Stimulated activated CD8-positive, alpha-beta memory T cell treated with anti-CD3 and anti-CD28 coated beads, Interleukin-15, amount 100 ng/mL, for 4 hours (primary cell): ENCODE results near the gene ZNF620.
A peak's percentile ranks its signal among the peaks of the same experiment; 100 is the strongest.
"Not testable (repeated sequence)": the region's sequence is repeated elsewhere in the genome, so short reads cannot be mapped to it uniquely, and the experiment has no call there.

Experiments
- DNase-seq, 2 donors: peaks; one replicate each; pipeline ENCODE4 v3.0.0-alpha.2; 2020; ENCODE audit warnings: low read depth in 2 of 2

ZNF620 gene

GRCh38 chr3:40505599-40506462 is at the start of gene ZNF620:
Gene ZNF620 (plus strand): TSS chr3:40506039. CDS start chr3:40506353, 314 bp downstream.
- DNase-seq = peak; percentile 26 to 46

DNA sequence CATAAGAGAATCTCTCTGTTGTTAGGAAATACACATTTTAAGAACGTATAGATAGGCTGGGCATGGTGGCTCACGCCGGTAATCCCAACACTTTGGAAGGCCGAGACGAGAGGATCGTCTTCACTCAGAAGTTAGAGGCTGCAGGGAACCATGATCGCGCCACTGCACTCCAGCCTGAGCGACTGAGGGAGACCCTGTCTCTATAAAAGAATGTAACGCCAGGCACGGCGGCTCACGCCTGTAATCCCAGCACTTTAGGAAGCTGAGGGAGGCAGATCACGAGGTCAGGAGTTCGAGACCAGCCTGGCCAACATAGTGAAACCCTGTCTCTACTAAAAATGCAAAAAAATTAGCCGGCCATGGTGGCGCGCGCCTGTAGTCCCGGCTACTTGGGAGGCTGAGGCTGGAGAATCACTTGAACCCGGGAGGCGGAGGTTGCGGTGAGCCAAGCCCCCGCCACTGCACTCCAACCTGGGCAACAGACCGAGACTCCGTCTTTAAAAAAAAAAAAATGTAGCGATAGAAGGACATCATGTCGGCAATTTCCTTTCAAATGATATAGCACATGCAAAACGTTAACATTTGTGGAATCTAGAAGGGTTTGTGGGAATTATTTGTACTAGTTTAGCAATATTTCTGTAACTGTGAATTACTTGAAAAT is 49.4 kb upstream of the ZNF620 start:
- DNase-seq = no peak

GRCh38 chr3:40456940-40457823 is 48.7 kb upstream of the ZNF620 start, which contains the start of gene RPL14:
Gene RPL14 (plus strand): TSS chr3:40457339. CDS start chr3:40457472, 133 bp downstream.
- peak; percentile 81 to 93 for DNase-seq

DNA sequence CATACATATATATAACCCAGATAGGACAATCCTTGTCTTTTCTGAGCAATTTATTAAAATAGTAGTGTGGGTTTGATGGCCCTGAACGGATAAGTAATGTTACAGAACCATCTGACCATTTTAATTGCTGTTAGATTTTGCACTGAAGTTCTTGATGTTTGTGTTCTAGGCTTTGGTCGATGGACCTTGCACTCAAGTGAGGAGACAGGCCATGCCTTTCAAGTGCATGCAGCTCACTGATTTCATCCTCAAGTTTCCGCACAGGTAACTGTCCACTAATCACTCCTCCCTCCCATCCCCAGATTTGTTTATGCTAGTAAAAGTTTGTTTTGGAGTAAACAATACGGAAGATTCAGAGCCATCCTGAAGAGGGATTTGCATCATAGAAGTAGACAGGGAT is 47.4 kb upstream of the ZNF620 start:
- no peak for DNase-seq

DNA sequence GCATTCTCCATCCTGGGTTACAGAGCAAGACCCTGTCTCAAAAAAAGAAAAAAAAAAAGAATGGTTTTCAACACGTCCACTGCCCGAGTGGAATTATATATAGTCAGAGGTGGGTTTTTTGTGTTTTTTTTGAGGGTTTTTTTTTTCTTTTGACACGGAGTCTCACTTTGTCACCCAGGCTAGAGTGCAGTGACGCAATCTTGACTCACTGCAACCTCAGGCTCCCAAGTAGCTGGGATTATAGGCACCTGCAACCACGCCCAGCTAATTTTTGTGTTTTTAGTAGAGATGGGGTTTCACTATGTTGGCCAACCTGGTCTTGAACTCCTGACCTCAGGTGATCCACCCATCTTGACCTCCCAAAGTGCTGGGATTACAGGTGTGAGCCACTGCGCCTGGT is 45.4 kb upstream of the ZNF620 start:
- not testable (repeated sequence) for DNase-seq

DNA sequence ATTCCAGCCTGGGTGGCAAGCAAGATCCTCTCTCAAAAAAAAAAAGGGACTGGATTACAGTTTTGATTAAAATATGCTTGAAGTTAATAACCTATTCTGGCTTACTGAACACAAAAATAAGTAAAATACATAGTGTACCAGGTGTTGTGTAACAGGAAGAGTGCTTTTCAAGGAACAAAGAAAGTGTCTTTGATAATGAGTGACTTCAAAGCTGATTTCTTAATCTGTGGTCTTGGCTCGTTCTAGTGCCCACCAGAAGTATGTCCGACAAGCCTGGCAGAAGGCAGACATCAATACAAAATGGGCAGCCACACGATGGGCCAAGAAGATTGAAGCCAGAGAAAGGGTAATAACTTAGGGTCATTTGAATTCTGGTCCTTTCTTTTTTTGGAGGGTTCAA is 44.7 kb upstream of the ZNF620 start:
- no peak for DNase-seq

DNA sequence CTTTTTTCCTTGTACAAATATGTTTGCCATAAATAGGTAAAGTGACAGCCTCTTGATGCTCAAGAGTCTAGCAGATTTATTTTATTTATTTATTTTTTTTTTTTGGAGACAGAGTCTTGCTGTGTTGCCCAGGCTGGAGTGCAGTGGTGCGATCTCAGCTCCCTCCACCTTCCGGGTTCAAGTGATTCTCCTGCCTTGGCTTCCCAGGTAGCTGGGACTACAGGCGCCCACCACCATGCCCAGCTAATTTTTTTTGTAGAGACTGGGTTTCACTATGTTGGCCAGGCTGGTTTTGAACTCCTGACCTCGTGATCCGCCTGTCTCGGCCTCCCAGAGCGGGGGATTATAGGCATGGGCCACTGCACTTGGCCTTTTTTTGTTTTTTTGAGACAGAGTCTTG is 43.0 kb upstream of the ZNF620 start:
- DNase-seq = not testable (repeated sequence)

- no peak for DNase-seq
These were observed 42.3 kb upstream of the ZNF620 start for GRCh38 chr3:40463579-40463978.

- DNase-seq = no peak
These were observed 41.3 kb upstream of the ZNF620 start for GRCh38 chr3:40464339-40465110.

DNA sequence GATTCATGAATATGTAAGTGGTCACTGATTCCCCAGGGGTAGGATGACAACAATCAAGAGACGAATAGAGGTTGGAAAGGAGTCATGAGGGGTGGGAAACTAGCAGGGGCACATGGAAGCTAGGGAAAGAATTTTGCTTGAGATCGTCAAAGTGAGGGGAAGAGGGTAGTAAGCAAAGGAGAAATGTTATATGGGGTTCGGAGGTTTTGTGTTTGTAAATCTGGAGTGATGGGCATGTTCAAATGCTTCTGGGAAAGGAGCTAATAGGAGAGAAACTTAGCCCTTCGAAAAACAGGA is 40.8 kb upstream of the ZNF620 start:
- DNase-seq = no peak

GRCh38 chr3:40465456-40465855 is 40.4 kb upstream of the ZNF620 start:
- no peak for DNase-seq

DNA sequence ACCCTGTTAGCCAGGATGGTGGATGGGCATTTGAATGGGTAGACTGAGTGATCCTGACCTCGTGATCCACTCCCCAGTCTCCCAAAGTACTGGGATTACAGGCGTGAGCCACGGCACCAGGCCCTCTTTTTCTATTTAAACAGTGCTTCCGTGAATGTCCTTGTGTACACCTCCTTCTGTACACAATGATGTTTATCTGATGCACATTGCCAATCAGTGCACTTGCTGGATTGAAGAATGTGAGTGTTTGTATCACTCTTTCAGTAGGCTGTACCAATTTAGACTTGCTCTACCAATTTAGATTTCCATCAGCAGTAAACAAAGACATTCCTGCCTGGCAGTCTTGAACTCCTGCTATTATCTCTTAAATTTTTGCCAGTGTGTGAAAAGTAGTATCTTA is 37.8 kb upstream of the ZNF620 start:
- no peak for DNase-seq

DNA sequence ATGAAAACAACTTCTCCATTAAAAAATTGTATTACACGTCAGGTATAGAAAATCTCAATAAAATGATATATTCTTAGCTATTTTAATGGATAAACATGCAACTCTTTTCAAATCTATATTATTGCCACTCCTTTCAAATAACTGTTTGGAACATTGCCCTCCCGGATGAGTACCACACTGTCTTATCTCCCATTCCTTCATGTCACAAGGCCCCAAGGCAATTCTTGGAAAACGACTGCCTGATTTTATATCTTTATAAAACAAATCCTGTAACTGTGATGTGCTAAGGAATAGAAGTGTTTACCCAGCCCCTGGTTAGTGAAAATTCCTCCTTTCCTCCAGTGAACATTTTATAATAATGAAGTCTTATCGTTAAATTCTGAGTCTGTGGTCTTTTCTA is 35.1 kb upstream of the ZNF620 start:
- no peak for DNase-seq

DNA sequence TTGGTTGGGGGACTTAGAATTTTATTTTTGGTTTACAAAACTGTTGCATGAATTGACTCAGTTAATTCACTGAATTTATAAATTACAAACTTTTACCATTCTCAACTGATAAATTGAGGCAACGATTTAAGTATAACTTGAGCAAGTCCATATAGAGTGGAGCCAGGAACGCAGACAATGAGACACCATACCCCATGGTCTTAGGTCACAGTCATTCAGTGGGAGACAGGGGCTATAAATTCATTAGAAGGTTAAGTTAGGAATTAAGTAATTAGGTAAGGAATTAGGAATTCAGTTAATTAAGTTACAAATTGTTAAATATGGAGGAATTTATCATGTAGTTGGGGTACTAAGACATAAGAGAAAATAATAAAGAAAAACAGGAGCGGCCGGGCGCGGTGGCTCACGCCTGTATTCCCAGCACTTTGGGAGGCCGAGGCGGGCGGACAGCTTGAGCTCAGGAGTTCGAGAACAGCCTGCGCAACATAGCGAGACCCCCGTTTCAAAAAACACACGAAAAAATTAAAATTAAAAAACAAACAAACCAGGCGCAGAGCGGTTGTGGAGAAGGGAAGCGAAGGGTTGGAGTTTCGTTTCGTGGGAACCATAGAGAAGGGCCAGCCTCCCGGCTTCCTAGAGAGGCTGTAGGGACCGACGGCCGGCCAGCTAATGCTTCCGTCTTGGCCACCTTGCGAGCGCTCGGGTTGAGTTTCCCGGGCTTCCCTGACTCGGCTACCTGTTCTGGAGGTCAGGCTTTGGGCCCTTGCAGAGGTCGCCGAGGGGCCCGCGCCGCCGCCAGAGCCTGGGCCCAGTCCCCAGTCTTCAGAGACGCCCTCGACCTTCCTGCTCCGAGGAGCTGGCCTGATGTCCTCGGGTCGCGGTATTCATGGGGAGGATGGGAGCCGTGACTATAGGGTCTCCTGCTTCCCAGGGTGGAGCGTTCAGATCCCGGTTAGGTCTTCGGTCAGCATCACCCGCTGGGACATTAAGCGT is 29.1 kb upstream of the ZNF620 start, which contains the start of gene ZNF619:
Gene ZNF619 (plus strand): TSS at position 645 of the 993 bp plus-strand sequence. CDS start 858 bp downstream, outside the sequence.
- peak in 1 of 2 donors; percentile 29 for DNase-seq

- DNase-seq = no peak
These were observed 28.2 kb upstream of the ZNF620 start for GRCh38 chr3:40477666-40478065.

DNA sequence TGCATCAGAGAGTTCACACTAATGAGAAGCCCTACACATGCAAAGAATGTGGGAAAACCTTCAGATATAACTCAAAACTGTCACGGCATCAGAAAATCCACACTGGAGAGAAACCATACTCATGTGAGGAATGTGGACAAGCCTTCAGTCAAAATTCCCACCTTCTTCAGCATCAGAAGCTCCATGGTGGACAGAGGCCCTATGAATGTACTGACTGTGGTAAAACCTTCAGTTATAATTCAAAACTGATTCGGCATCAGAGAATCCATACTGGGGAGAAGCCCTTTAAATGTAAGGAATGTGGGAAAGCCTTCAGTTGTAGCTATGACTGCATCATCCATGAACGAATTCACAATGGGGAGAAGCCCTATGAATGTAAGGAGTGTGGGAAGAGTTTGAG is 18.7 kb upstream of the ZNF620 start:
- DNase-seq = no peak

GRCh38 chr3:40490916-40491315 is 14.9 kb upstream of the ZNF620 start:
- no peak for DNase-seq

DNA sequence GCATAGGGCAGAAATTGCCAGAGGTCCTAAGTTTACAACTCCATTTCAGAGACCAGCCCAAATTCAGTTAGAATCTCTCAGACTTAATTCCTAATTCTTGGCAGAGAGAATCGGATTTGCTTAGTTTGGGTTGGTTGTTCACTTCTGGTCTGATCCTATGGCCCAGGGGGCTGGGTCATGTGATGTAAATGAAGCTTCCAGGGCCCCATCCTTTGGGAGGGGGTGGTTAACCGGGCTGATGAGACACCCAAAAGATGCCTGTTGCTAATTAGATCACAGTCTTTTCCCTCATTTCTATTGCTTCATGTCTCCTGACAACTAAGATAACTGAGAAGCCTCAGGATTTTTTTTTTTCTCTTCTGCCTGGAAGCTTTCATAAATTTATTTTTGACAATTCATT is 11.1 kb upstream of the ZNF620 start:
- no peak for DNase-seq

DNA sequence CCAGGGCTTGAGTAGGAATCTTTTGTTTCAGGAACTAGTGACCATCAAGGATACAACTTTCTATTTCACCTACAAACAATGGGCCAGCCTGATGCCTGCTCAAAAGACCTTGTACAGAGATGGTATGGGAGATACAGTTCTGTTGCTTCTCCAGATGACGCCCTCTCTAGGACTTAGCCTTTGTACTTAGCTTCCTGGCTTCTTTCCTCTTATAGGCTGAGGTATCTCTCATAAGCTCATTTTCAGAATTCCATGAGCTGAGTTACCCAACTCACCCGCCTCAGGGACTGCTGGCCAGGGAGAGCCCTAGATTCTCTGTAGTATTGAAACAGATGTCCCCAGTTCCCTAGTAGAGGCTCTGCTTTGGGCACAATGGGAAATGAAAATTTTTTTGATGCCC is 8.6 kb upstream of the ZNF620 start:
- DNase-seq = no peak

GRCh38 chr3:40499952-40500351 is 5.9 kb upstream of the ZNF620 start:
- DNase-seq = no peak
